C4-2B (cell line): ENCODE data around the gene SEMA5A.

Experiments used
- H3K27ac ChIP-seq: fragments of 450-650 bp; 2 replicates; pipeline ENCODE4 v1.5.1; 2017
- ZFX ChIP-seq: fragments of 450-650 bp; IDR thresholded peaks from 2 replicates; pipeline ENCODE4 v1.6.1; 2017
- TF ChIP-seq, protein P1 (sequence below): fragments of 450-650 bp; conservative IDR thresholded peaks from 2 replicates; pipeline ENCODE4 v1.5.1; 2017; ENCODE audit warnings: mild to moderate bottlenecking

The SEMA5A gene

DNA sequence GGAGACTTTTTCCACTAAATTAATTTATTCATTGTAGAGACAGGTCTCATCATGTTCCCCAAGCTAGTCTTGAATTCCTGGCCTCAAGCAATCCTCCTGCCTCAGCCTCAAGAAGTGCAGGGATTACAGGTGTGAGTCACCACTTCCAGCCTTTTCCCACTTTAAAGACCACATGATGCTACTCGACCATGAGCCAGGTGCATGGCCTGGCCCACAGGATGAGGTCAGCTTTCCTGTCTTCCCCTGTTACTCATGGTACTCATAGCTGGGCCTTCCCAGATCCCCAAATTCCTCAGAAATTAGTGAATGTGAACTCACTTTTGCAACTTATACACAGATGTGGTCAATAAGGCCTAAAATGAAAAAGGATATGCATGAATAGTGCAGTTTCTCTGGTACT, 395.9 kb downstream of the SEMA5A start:
- TF ChIP-seq, protein P1, sequence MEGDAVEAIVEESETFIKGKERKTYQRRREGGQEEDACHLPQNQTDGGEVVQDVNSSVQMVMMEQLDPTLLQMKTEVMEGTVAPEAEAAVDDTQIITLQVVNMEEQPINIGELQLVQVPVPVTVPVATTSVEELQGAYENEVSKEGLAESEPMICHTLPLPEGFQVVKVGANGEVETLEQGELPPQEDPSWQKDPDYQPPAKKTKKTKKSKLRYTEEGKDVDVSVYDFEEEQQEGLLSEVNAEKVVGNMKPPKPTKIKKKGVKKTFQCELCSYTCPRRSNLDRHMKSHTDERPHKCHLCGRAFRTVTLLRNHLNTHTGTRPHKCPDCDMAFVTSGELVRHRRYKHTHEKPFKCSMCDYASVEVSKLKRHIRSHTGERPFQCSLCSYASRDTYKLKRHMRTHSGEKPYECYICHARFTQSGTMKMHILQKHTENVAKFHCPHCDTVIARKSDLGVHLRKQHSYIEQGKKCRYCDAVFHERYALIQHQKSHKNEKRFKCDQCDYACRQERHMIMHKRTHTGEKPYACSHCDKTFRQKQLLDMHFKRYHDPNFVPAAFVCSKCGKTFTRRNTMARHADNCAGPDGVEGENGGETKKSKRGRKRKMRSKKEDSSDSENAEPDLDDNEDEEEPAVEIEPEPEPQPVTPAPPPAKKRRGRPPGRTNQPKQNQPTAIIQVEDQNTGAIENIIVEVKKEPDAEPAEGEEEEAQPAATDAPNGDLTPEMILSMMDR: no peak
- no peak for TF ChIP-seq ZFX
- no peak overlapping the region for H3K27ac ChIP-seq

DNA sequence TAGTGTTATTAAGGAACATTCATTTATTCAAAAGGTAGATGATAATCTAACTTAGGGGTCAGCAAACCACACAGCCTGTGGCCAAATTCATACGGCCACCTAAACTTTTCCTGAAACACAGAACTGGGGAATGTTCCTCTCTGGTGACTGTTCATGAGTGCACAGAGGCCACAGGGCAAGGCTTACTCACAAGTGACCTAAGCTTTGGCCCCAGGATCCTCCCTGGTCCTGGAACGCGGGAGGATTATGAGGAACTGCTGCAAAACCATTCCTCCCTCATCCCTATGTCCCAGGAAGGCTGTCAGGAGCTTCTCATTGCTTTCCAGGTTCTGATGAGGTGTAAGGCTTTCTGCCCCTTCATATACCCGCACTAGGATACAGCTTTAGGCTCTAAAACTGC, 397.6 kb downstream of the SEMA5A start:
- no peak overlapping the region for H3K27ac ChIP-seq
- TF ChIP-seq ZFX: no peak
- TF ChIP-seq, protein P1: no peak

DNA sequence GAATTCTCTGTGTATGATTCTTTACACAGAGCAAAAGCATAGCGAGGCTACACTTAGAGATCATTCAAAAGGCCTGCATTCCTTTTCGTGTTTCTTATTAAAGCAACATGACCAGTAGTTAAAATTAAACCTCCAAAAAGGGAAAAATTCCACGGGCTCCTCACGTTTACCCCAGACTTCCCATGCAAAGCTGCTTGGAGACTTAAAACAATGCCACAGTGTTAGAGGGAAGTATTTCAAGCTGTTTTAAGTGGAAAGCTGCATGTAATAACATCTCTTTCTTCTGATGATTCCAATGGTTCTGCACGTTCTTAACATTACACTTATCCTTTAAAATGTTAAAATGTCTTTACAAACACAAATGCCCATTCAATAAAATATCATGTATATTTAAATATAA, 405.2 kb downstream of the SEMA5A start:
- no peak overlapping the region for H3K27ac ChIP-seq
- no peak for TF ChIP-seq ZFX
- TF ChIP-seq, protein P1: no peak

DNA sequence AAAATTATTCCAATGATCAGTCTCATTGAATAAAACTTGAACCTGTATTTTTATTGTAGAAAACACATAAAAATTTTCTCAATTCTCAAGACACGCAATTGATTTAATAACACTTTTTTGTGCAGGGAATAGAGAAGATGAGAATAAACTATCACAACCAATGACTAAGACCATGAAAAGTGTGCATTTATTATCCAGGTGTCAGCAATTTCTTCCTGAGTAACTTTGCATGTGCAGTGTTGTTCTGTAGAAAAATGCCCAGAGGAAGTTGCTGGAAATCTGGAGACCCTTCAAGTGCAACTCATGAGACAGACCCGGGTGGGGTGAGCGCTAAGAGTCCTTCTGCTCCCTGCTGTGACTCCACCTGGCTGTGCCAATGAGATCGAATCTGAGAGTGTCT, 405.7 kb downstream of the SEMA5A start:
- H3K27ac ChIP-seq: no peak overlapping the region
- no peak for TF ChIP-seq ZFX
- TF ChIP-seq, protein P1: no peak

DNA sequence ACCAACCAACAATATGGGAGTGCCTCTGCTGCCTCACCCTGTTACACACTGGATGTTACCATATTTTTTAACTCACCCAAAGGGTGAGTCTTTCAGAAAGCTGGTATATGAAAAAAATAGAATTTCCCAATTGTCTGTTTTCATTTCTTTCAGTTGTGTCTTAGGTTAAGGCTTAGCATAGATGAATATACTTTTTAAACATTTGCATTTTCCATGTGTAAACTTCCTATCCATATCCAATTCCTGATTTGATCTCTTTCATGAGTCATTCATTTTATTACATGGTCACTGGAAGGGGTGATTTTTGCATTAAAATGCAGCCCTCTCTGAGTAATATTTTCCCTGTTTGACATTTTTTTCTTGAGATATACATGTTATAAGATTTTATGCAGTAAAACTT, 406.5 kb downstream of the SEMA5A start:
- no peak overlapping the region for H3K27ac ChIP-seq
- TF ChIP-seq, protein P1: no peak
- TF ChIP-seq ZFX: no peak

DNA sequence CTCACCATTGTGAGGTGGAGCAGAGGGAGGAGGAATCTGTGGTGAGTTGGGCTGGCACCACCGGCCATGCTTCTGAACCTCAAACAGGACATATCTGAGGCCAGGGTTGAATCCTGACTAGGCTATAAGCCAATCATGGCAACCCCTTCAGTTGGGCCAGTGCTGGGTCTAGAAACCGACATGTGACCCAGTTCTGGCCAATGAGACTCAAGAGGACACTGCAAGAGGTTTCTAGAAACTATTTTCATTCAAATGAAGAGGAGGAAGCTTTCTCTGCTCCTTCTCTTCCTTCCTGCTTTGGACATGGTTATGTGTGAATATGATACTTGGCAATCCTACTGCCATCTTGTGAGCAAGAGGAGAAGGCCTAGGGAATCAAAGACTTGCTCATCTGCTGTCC, 417.7 kb downstream of the SEMA5A start:
- no peak overlapping the region for H3K27ac ChIP-seq
- no peak for TF ChIP-seq ZFX
- TF ChIP-seq, protein P1: no peak

DNA sequence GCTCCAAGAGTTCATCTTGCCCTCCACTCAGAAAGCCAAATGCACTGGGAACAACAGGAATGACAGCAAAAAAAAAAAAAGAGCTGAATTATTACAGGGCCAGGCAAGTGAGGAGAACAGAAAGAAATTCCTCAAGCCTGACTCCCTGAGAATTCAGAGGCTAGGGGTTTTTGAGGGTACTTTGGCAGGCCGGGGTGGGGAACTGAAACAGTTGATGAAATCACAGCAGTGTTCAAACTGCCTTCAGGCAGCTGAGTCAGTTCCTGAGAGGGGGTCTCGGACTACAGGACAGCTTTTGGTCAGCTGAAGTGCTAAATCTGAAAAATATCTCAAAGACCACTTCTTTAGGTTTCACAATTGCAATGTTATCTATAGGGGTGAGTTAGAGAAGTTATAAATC, 419.4 kb downstream of the SEMA5A start:
- H3K27ac ChIP-seq: no peak overlapping the region
- TF ChIP-seq, protein P1: no peak
